ENCODE results near the gene PCSK6. TPM values are rescaled to one million over a fixed set of nuclear protein-coding genes. Genes with fewer than 3 reads are reported as not detected.
"Not testable (repeated sequence)": the region's sequence is repeated elsewhere in the genome, so short reads cannot be mapped to it uniquely, and the experiment has no call there.

PCSK6 gene
- total and polyA plus RNA-seq, 7 donors: 8.3 to 32.7 (median 13.3) TPM

DNA sequence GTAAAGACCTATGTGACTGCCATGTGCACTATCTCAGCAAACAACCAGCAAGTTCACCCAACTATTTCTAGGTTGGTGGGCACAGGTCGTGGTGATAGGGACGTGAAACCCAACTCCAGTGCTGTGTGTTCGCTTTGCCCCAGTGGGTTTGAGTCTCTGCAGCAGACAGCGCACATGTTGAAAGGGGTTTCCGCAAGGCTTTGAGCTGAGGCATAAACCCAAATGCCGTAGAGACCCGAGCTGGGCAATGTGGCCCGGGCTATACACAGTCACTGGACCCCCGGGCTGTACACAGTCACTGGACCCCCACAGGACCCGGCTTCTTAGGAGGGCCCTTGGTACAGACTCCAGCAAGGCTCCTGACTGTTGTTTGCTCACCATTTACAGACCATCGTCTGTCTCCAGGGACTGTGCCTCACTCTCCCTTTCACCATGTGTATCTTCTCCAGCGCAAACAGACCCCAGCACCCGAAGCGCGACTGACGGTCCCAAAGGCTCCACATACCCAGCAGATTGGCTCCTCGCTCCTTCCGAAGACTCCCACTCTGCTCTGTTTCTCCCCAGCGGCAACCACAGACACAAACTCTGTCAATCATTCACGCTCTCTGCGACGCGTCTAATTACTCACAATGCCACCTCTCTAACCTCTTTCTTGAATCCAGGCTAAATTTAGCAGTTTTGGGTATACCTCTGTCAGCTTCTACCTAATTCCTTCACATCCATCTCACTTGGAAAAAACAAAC, 31.2 kb downstream of the PCSK6 start:
- H3K9me3 ChIP-seq: no peaks in the 10 kb centered on the region
- intact Hi-C loops (cut with DNase I): no loop called here
- no peaks in the 10 kb centered on the region for H3K27me3 ChIP-seq (ENCODE audit: insufficient read depth in 3 of 3, low read length in 2 of 3)
- H3K27ac ChIP-seq: peak overlapping the region; percentile 30
- TF ChIP-seq, protein P1, sequence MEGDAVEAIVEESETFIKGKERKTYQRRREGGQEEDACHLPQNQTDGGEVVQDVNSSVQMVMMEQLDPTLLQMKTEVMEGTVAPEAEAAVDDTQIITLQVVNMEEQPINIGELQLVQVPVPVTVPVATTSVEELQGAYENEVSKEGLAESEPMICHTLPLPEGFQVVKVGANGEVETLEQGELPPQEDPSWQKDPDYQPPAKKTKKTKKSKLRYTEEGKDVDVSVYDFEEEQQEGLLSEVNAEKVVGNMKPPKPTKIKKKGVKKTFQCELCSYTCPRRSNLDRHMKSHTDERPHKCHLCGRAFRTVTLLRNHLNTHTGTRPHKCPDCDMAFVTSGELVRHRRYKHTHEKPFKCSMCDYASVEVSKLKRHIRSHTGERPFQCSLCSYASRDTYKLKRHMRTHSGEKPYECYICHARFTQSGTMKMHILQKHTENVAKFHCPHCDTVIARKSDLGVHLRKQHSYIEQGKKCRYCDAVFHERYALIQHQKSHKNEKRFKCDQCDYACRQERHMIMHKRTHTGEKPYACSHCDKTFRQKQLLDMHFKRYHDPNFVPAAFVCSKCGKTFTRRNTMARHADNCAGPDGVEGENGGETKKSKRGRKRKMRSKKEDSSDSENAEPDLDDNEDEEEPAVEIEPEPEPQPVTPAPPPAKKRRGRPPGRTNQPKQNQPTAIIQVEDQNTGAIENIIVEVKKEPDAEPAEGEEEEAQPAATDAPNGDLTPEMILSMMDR (IDR thresholded peaks at IDR 0.05): no peak
- 89 to 93% (median 89%) methylated on average over 23 of the region's 23 CpGs for WGBS, 3 donors
- no peak for ATAC-seq
- H3K4me1 ChIP-seq: peaks cover 26% of the 10 kb centered on the region
- no peak for DNase-seq
- H3K4me3 ChIP-seq: no peak overlapping the region
- H3K36me3 ChIP-seq (ENCODE audit: insufficient read depth in 1 of 2, low read depth in 1 of 2): no peaks in the 10 kb centered on the region

DNA sequence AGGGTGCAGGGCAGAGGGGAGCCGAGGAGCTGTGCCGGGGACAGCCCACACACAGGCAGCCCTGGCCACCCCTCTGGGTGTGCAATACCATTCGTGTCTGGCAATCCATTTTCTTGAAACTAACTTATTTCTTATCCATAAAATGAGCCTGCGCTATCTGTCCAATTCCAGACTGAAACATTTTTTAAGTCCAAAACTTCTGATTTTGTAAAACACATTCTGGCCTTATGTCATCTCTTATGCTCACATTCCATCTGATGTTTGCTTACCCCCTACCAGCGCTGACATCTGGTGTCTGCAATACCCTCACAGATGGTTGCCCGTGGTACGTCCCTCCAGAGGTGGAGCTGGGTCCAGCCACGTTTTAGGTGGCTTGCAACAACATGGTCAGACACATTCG, 31.8 kb downstream of the PCSK6 start:
- no peak overlapping the region for H3K4me3 ChIP-seq
- 72 to 79% (median 79%) methylated on average over 9 of the region's 9 CpGs for WGBS, 3 donors
- no peak for DNase-seq
- H3K4me1 ChIP-seq: peaks cover 26% of the 10 kb centered on the region
- no peak overlapping the region for H3K27ac ChIP-seq
- no peaks in the 10 kb centered on the region for H3K36me3 ChIP-seq (ENCODE audit: insufficient read depth in 1 of 2, low read depth in 1 of 2)
- H3K9me3 ChIP-seq: no peaks in the 10 kb centered on the region
- TF ChIP-seq, protein P1 (IDR thresholded peaks at IDR 0.05): no peak
- no peaks in the 10 kb centered on the region for H3K27me3 ChIP-seq (ENCODE audit: insufficient read depth in 3 of 3, low read length in 2 of 3)
- ATAC-seq: no peak
- intact Hi-C loops (cut with DNase I): no loop called here

DNA sequence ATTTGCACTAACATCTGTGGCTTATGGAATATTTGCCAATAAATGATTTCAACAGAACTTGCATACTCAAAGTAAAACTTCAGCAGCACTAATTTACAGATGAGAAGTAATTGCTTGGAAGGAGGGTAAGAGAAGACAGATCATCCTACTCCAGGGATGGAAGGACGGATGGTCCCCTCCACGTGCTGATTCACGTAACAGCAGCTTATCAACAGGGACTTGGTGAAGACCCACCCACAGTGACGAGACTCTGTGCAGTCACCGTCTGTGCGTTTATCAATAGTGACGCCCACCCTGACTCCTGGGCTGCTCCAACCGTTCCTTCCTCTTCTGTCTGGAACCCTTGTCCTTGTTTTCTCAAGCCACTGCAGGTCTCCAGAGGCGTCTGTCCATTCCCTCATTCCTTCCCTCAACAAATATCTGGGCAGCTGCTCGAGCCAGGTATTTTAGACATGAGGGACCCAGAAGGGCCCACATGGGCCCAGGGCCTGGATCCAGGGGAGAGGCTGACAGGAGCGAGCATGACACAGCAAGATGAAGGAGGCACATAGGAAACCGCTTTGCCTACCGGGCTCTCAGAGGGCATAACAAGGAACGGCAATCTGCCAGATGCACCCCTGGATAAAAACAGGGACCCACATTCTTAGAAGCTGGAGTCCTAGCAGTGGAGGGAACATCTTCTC, 33.3 kb downstream of the PCSK6 start:
- H3K4me1 ChIP-seq: peaks cover 36% of the 10 kb centered on the region
- intact Hi-C loops (cut with DNase I): no loop called here
- H3K27ac ChIP-seq: peak overlapping the region; percentile 86
- ATAC-seq (no peak), DNase-seq (no peak)
- 79 to 82% (median 81%) methylated on average over 14 of the region's 14 CpGs for WGBS, 3 donors
- no peaks in the 10 kb centered on the region for H3K36me3 ChIP-seq (ENCODE audit: insufficient read depth in 1 of 2, low read depth in 1 of 2)
- no peak overlapping the region for H3K4me3 ChIP-seq
- no peaks in the 10 kb centered on the region for H3K9me3 ChIP-seq
- no peaks in the 10 kb centered on the region for H3K27me3 ChIP-seq (ENCODE audit: insufficient read depth in 3 of 3, low read length in 2 of 3)
- TF ChIP-seq, protein P1 (IDR thresholded peaks at IDR 0.05): no peak

DNA sequence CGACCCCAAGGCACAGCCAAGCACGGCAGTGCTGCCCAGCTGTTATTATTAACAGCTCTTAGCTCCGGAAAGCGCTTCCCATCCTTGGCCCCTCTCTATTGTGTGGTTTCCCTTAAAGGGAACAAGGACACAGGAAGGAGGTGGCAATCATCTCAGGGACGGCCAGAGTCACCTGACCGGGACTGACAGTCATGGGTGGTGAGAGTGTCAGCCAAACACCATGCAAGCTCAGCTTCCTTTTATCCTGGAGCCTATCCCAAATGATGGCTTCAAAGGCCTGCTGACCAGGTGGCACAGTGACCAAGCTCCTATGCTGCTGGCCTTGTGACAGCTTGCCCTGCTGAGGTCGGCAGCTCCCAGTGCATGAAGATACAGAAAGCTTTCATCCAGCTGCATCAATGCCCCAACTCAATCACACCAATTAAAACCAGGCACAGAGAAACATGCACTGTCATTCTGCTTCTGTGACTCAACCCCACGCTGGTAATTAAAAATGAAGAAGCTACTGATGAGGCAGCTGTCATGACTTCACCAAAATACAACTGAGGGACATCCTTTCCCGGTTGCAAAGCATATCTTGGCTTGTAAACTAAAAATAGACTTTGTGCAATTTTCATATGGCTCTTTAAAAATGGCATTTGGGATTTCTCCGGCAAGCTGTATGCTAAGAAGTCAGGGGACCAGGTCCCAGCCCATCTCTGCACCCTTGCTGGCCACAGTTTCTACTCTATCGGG, 34.0 kb downstream of the PCSK6 start:
- DNase-seq (peak; percentile 65 to 81), ATAC-seq (peak; percentile 89 to 93 (median 91))
- TF ChIP-seq, protein P1 (IDR thresholded peaks at IDR 0.05): no peak
- Histone ChIP-seq H3K9me3 (no peaks in the 10 kb centered on the region), H3K4me3 (peak overlapping the region; percentile 35), H3K36me3 (ENCODE audit: insufficient read depth in 1 of 2, low read depth in 1 of 2) (no peaks in the 10 kb centered on the region), H3K4me1 (peaks cover 41% of the 10 kb centered on the region), H3K27me3 (ENCODE audit: insufficient read depth in 3 of 3, low read length in 2 of 3) (no peaks in the 10 kb centered on the region), H3K27ac (peak overlapping the region; percentile 86)
- intact Hi-C loops (cut with DNase I): no loop called here
- 9 to 14% (median 12%) methylated on average over 11 of the region's 11 CpGs for WGBS, 3 donors

DNA sequence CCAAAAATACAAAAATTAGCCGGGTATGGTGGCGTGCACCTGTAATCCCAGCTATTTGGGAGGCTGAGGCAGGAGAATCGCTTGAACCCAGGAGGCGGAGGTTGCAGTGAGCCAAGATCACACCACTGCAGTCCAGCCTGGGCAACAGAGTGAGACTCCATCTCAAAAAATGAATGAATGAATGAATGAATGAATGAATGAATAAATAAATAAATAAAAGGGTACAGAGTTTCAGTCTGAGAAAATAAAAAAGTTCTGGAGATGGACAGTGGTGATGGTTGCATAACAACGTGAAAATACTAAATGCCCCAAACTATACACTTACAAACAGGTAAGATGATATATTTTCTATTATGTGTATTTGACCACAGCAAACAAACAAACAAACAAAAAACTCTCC, 34.7 kb downstream of the PCSK6 start:
- Histone ChIP-seq H3K4me1 (peaks cover 41% of the 10 kb centered on the region), H3K27ac (peak overlapping the region; percentile 86), H3K4me3 (peak overlapping the region; percentile 35)
- DNase-seq; intact Hi-C loops (cut with DNase I); H3K27me3 ChIP-seq (ENCODE audit: insufficient read depth in 3 of 3, low read length in 2 of 3); ATAC-seq; H3K36me3 ChIP-seq (ENCODE audit: insufficient read depth in 1 of 2, low read depth in 1 of 2); H3K9me3 ChIP-seq: not testable (repeated sequence)
- 93 to 98% (median 96%) methylated on average over 5 of the region's 5 CpGs for WGBS, 3 donors
